HG03064 (cell line): ENCODE results near the gene DNAJC25.
"Not testable (repeated sequence)": the region's sequence is repeated elsewhere in the genome, so short reads cannot be mapped to it uniquely, and the experiment has no call there.

Source experiments
- ATAC-seq: cut with Tn5 transposase; IDR thresholded peaks from one replicate; pipeline ENCODE4 v1.9.1; 2021; ENCODE audit warnings: low read depth; ENCODE audit not compliant: unreplicated experiment

The DNAJC25 gene

GRCh38 chr9:111662576-111663300 is 31.6 kb downstream of the DNAJC25 start:
- peak; percentile 9 for ATAC-seq

GRCh38 chr9:111663301-111663823 is 32.2 kb downstream of the DNAJC25 start:
- ATAC-seq, result no peak

- ATAC-seq, result no peak
Measured at GRCh38 chr9:111668026-111668573, 37.0 kb downstream of the DNAJC25 start.

GRCh38 chr9:111668601-111669000 is 37.5 kb downstream of the DNAJC25 start:
- ATAC-seq, result not testable (repeated sequence)

- ATAC-seq, result no peak
Measured at GRCh38 chr9:111674319-111674718, 43.2 kb downstream of the DNAJC25 start.

- ATAC-seq, result no peak
Measured at GRCh38 chr9:111676116-111676515, 45.0 kb downstream of the DNAJC25 start.

GRCh38 chr9:111678293-111678692 is 47.2 kb downstream of the DNAJC25 start:
- no peak for ATAC-seq

- no peak for ATAC-seq
Measured at GRCh38 chr9:111679199-111679598, 48.1 kb downstream of the DNAJC25 start.

GRCh38 chr9:111683392-111683791 is 52.3 kb downstream of the DNAJC25 start:
- ATAC-seq, result no peak

- no peak for ATAC-seq
Measured at GRCh38 chr9:111691672-111692329, 60.7 kb downstream of the DNAJC25 start.

- ATAC-seq, result no peak
Measured at GRCh38 chr9:111696796-111697195, 65.7 kb downstream of the DNAJC25 start.

- no peak for ATAC-seq
Measured at GRCh38 chr9:111700776-111701175, 69.6 kb downstream of the DNAJC25 start.
